Fibroblast of skin of left biceps (primary cell): ENCODE results near the gene FSTL4.
A peak's percentile ranks its signal among the peaks of the same experiment; 100 is the strongest.
"Not testable (repeated sequence)": the region's sequence is repeated elsewhere in the genome, so short reads cannot be mapped to it uniquely, and the experiment has no call there.

ENCODE experiments used
- DNase-seq, 2 experiments: peaks; one replicate each; pipeline ENCODE4 v3.0.0-alpha.2; 2013; ENCODE audit warnings: low read depth in 2 of 2

The FSTL4 gene

DNA sequence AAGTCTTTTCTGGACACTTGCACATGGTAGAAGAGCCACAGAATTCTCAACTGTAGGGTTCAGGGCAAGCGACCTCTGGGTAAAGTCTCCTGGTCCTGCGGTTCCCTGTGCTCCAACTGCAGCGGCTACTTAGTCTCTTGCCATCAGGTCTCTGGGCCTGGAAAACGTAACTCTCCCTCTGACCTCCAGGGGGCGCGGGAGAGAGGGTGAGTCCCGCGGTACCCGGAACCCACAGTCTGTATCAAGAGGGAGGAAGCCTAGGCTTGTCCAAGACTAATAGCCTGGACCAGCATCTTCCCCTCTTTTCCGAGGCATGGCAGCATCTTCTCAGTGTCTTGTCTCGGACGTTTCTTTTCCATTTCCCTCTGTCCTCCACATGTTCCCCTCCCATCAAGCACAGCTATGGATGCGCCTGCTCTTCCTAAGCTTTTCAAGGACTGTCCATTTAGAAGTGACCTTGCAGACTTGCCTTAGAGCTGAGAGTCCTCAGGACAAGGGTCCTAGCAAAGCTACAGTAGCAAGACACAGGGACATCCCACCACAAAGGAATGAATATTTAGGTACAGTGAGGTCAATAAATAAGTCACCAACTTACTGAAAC, 59.3 kb downstream of the FSTL4 start:
- DNase-seq = no peak

DNA sequence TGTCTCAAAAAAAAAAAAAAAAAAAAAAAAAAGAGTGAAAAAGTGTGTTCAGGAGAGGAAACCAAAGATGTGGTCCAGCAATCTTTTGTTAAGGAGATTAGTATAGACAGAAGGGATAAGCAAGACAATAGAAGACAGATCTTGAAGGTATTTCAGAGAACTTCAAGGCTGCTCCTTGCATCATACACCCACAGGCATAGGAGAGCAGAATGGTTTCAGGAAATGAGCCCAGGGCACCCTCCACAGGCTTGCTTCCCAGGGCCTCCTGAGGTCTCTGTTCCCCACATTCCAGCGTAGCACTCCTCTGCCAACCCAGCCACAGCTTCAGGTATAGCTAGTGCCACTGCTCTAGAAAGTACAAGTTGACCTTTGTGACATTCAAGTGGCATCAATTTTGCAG, 65.8 kb downstream of the FSTL4 start:
- DNase-seq = no peak

DNA sequence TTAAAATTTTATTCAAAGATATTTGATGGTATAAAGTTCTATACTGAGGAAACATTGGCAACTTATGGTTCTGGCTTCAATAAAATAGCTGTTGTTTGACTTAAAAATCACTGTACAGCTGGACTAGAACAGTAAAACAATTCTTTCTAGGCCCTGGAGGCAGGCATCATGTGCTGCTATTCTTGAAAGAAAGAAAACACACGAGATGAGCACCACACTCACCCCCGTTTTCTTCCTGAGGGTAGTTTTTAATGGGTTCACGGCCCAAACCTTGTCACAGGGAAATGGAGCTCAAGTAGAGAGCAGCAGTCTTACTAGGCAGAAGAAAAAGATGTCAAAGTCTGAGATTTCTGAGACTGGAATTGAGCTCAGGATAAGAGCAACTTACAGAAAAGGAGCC, 68.0 kb downstream of the FSTL4 start:
- no peak for DNase-seq

DNA sequence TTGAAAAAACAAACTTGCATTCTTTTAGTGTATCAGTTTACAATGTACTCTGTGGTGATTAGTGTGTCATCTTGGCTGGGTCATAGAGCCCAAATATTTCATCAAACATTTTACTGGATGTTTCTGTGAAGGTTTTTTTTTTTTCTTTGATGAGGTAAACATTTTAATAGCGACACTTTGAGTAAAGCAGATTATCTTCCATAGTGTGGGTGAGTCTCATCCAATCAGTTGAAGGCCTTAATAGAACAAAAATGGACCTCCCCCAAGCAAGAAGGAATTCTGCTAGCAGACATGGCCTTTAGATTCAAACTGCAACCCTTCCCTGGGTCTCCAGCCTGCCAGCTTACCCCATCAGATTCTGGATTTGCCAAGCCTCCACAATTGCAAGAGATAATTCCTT, 72.5 kb downstream of the FSTL4 start:
- no peak for DNase-seq

DNA sequence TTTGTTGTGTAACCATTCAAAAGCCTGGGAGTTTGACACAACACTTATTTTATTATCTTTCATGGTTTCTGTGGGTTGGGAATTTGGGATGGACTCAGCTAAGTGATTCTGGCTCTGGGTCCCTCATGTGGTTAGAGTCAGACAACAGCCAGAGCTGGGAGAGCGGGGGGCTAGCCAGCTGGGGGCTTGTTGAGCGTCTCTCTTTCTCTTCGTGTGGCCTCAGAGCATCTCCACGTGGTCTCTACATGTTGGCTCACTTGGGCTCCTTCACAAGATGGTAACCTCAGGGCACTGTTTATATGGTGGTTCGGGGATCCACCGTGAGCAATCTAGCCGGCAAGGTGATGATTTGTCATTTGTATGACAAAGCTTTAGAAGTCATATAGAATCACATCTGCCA, 73.6 kb downstream of the FSTL4 start:
- DNase-seq = no peak

DNA sequence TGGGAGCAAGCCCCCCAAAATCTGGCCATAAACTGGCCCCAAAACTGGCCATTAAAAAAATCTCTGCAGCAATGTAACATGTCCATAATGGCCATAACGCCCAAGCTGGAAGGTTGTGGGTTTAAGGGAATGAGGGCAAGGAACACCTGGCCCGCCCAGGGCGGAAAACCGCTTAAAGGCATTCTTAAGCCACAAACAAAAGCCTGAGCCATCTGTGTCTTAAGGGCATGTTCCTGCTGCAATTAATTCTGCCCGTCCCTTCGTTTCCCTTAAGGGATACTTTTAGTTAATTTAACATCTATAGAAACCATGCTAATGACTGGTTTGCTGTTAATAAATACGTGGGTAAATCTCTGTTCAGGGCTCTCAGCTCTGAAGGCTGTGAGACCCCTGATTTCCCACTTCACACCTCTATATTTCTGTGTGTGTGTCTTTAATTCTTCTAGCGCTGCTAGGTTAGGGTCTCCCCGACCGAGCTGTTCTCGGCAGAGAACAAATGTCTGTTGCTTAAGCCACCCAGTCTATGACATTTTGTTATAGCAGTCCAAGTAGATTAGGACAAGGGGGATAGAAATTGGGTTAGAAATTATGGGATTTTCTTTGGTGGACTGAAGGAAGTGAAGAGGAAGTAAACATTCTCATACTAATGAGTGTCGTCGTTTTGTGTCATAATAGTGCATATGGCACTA, 77.0 kb downstream of the FSTL4 start:
- not testable (repeated sequence) for DNase-seq

DNA sequence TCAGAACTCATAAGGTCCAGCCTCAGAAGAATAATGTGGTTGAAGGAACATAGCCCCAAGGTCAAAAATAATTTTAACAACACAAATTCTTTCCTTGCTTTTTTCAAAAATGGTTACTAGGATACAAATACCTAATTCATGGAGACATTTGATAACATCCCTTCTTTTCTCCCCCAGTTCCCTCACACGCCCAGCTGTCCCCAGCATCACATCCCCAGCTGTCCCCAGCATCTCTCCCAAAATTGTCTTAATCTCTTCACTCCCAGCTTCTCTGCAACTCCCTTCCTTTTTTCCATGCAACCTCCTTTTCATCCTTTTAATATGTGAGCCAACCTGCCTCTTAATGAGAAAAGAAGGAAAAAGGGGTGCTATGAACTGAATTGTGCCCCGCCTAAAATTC, 77.8 kb downstream of the FSTL4 start:
- no peak for DNase-seq

DNA sequence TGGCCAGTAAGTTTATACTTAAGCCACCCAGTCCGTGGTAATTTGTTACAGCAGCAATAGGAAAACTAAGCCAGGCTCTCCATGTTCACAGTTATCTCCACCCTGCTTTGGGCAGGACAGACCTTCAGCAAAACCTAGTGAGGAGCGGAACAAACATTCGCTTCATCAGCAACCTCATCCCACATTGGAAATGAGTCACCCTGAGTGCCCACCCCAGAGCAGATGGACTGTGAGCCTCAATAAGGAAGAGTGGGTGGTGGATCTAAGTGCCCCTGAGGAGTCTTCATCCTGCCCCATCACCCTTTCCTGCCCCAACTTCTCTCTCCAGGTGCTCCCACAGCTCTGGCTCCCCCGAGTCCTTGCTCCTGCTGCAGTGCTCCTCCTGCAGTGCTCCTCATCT, 78.8 kb downstream of the FSTL4 start:
- no peak for DNase-seq

DNA sequence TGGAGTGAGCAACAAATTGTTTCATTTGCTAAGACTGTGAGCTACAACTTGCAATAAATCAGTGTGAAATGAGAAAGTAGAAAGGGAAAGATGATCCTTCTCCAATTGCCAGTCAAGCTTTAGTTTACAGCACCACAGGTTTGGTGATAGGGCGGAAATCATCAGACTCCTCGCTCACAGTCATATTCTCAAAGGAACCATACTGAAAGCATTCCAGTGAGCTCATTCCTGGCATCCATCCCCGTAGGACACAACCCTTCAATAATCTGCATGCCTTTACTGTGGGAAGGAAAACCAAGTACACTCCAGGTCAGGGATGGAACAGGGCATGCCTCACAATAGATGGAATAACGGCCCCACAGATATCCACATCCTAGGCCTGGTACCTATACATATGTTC, 80.7 kb downstream of the FSTL4 start:
- DNase-seq = peak; percentile 19 to 27

DNA sequence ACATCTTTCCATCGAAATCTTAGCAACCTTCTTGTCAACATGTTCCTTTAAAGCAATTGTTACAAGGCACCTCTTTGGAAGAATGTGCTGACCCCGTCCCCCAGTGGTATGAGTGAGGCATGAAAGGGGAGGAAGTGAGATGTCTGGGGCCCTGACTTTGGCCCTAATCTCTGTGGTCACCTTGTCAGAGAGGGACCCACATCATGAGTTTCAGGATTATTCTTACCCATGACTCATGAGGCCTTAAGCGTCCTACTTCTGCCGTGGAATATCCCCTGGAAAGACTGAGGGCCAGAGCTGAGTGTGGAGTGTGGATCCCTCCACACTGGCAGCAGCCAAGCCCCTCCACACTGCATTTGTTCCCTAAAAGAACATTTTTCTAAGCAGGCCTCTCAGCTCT, 81.2 kb downstream of the FSTL4 start:
- no peak for DNase-seq

DNA sequence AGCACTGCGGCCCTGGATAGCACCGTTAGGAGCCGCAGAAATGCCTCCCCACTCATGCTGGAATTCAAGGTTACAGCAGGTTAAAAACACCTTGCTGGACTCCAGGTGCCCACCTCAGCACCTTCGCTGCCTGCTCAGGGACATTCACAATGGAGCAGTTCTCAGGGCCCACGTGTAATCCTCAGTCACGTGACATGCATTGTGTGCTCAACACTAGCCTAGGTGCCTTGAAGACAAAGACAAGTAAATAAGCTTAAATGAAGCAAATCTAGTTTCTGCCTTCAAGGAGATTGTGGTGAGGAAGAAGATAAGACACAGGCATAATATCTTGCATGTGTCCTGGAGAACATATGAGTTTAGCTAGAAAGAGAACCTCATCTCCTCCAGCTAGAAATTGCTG, 82.1 kb downstream of the FSTL4 start:
- no peak for DNase-seq

DNA sequence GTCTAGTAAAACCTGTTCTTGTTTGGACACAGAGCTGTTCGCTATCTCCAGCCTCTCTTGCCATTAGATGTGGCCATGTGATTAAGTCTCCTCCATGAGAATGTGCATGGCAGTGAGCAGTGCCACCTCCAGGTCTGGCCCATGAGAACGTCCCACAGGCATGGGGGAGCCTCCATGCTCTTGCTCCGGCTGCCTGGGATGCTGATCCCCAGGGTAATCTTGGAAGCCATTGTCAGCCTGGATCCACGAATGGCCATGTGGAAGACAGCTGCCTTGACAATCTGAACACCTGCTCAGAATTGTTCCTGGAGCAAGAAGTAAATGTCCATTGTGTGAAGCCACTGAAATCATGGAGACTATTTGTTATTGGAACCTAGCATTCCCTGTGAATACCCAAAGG, 83.5 kb downstream of the FSTL4 start:
- no peak for DNase-seq

DNA sequence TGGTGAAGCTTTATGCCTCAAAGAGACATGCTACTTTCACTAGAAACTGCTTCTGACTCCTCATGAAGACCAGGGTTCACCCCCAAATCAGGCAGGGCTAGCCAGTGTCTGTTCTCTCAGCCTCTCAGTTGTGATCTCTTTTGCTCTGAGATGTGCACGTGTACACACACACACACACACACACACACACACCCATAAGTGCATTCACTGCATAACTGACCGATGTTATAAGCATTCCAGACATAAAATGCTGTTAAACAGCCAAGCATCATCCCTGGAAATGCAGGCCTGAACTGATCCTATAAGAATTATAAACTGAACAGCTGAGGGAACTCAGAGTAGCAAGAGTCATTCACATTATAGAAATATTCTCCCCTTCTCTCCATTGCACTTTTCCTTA, 85.0 kb downstream of the FSTL4 start:
- DNase-seq = peak; percentile 4 to 7

DNA sequence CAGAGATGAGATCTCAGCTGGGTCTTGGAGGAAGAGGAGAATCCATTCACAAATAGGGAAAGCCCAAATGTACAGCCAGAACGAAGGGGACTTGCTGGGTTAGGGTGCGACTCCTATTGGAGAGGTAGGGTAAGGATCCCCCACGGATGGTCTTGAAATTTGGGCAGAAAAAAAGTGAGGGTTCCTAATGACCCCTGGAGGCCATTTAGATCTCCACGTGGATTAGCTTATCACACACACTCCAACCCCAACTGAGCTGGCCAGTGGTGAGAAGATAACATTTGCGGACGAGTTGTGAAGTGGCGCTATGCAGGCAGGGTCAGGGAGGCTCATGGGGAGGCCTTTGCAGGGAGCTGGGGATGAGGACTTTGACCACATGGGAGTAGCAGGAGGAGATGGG, 86.0 kb downstream of the FSTL4 start:
- DNase-seq = no peak

DNA sequence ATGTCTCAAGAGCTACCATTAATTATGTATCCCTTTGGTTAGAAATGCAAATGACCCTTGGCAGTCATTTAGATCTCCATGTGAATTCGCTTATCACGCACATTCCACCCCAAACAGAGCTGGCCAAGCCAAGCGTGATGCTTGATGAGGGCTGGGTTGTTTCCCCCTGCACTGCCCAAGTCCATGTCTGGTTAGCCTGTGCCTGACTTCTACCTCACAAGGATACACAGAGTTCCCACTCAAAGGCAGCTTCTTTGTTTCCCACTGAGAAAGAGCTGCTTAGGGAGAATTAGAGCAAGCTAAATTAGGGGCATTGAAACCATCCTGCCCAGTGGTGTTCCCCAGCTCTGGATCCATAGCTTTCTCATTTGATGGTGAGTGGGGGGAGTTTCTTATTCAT, 87.2 kb downstream of the FSTL4 start:
- no peak for DNase-seq

DNA sequence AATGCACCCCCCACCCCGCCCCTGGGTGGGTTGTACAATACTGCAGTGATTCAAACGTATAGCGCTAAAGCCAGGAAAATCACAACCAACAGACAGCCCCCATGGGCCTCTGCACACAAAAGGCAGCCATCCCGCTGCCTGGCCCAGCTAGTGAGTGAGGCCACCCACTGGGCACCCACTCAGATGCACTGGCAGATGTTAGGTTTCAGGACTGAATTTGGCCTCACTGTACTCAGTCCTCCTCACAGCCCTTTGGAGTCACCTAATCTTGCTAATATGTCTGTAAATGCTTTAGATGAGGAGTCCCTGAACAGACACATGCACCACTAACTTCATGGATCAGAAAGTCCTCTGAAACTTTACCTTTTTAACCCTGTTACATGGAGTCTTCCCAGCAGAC, 87.7 kb downstream of the FSTL4 start:
- DNase-seq = no peak

DNA sequence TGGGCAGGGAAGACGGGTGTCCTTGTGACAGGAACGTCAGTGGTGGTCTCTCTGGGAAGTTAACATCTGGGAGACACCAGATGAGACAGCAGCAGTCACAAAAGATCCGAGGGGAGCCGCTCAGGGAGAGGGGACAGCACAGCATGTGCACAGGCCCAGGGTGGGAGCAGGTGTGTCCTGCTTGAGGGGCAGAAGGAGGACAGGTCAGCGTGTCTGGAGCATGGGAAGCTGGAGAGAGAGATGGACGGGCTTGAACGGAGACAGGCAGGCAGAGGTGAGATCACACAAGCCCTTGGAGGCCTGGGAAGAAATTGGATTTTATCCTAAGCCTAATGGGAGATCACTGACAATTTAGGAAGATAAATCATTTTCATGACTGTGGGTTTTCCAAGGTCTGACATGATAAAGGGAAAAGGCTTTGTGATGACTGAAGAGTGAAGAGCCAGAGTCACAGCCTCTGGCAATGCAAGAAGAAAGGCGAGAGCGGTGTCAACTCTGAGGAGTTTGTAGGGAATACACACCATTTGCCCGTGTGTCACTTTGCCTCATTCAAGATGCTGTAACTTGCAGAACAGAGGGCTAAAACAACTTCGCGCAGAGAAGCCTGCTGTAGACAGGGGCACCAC, 88.3 kb downstream of the FSTL4 start:
- DNase-seq = no peak

DNA sequence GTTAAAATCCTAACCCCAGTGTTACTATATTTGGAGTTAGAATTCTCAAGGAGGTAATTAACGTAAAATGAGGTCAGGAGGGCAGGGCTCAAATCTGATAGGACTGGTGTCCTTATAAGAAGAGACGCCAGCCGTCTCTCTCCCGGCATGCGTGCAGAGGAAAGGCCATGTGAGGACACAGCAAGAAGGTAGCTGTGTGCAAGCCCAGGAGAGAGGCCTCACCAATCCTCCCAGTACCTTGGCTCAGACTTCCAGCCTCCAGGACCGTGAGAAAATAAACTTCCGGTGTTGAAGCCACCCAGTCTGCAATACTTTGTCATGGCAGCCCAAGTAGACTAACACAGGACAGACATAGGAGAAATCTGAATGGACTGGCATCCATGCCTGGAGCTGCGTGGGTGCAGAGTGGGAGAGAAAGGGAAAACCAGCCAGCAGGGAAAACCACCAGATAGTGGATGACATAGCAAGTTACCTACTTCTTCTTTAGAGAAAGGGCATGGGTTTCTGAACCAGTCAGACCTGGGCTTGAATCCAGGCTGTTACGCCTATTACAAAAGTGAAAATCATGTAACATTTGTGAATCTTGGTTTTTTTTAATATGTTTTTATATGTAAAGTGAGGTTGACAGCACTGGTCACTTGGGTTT, 89.2 kb downstream of the FSTL4 start:
- DNase-seq = no peak

DNA sequence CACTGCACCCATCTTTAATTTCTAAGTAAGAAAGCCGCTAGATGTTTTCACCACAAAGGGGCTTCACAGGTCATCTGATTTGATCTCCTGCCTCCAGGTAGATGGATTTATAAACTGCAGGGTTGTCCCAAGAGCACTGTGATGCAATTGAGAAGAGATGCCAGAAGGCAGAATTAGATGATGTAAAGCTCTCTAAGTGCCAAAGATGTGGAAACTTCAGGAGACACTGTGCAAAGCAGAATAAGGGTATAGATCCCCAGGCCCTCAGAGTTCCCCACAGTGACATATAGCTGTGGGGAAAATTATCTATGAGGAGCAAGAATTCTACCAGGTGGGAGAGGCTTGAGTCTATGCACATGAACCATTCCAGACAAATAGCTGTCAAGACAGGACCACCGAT, 90.5 kb downstream of the FSTL4 start:
- DNase-seq = no peak

DNA sequence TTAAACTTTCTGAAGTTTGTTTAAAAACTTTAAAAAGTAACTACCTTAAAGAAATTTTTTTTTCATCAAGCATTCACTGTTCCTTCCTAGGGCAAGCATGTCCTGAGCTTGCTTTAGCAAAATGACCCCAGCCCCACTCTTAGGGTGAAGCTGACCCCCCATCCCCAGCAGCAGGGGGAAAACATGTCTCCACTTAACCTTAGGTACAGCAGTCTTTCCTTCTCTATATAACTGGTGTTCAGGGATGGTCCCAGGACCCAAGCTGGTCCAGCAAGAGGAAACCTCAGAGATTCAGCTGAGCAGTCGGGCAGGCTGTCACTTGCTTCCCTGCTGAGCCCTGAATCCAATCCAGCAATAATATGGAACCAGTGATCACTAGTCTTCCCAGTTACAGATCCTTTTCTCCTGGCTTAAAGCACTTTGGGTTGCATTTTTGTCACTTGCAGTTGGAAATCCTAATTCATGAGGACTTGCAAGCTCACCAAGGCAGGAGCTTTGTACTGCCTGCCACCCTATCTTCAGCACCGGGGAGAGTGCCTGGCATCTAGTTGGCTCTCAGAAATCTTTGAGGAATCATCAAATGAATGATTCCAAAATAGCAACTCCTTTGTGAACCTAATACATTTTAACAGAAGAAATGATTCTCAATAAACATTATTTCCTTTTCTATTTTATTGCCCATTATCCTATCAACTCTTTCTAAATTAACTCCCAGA, 91.2 kb downstream of the FSTL4 start:
- no peak for DNase-seq

DNA sequence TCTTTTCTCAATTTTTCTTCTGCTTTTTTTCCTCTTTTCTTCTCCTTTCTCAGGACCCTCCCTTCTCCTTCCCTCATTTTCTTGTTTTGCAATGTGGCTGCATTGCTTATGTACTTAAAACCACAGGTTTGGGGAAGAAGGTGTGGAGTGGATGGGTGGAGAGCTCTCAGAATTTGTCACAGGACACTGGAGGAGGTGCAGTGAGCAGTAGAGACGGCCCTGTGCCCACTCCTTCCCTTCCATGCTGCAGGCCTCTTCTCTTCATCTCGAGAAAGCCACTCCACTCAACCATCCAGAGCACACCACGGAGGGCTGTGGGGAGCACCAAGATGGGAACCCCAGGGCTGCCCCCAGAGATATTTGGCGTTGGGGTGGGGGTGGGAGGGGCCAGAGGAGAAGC, 92.3 kb downstream of the FSTL4 start:
- no peak for DNase-seq

DNA sequence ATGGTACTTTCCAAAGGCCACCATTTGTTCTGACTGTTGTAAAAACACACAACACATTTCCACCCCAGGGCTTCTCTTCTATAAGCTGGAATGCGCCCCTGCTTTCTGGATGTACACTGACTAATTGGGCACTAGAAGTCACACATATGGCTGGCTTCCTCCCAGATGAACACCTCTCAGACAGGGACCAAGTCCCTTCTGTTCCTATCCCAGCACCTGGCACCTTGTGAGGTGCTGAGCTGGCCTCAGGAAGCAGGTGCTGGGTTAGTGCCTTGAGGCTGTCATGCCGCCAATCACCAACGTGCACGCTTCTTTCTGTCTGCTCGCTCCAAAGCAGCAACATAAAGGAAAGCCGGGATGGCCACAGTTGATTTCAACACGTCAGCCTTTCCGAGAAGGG, 93.2 kb downstream of the FSTL4 start:
- DNase-seq = no peak
